CD4-positive, alpha-beta T cell treated with Interleukin-6 at 100 ng/mL for 8 hours (primary cell): Measurements from ENCODE around the gene PICK1.
"Not testable (repeated sequence)": the region's sequence is repeated elsewhere in the genome, so short reads cannot be mapped to it uniquely, and the experiment has no call there.

Experiments
- DNase-seq: peaks from one replicate; pipeline ENCODE4 v3.0.0-alpha.2; 2020; ENCODE audit warnings: mixed read lengths, low spot score

The PICK1 gene

DNA sequence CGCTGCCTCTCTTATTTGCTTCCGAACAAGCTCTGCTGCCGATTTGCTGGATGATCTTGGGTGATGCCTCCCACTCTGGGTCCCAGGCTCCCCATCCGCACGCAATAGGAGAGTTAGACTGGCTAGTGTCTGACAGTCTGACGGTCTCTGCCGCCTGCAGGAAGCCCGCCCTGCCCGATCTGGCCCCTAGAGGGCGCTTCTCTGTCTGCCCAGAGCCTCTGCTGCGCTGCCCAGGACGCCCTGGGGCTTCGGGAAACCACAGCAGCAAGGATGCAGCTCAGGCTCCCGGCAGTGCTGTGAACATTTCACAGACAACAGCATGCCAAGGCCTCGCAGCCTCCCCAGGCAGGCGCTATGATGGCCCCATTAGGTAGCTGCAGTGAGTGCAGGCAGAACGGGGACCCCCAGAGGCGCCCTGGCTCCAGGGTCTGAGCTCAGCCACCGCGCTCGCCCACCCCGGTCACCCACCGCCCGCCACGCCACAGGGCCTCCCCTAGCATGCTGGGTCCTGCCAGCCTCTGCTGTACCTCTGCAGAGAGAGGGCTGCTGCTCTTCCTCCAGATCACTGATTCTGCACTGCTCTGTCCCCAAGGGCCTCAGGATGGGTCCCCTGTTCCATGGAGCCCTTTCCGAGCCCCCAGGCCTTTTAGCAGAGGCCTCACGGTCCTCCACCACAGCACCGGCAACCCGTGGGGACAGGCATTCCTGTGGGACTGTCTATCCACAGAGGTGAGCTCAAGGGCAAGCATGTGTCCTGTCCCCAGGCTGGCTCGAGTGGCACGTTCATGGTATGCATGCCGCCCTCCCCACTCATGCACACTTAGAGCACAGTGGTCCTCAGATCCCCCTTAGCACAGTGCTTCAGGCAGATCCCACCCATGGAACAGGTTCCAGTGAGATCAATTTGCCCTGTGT, 57.5 kb downstream of the PICK1 start:
- DNase-seq: peak; percentile 72

DNA sequence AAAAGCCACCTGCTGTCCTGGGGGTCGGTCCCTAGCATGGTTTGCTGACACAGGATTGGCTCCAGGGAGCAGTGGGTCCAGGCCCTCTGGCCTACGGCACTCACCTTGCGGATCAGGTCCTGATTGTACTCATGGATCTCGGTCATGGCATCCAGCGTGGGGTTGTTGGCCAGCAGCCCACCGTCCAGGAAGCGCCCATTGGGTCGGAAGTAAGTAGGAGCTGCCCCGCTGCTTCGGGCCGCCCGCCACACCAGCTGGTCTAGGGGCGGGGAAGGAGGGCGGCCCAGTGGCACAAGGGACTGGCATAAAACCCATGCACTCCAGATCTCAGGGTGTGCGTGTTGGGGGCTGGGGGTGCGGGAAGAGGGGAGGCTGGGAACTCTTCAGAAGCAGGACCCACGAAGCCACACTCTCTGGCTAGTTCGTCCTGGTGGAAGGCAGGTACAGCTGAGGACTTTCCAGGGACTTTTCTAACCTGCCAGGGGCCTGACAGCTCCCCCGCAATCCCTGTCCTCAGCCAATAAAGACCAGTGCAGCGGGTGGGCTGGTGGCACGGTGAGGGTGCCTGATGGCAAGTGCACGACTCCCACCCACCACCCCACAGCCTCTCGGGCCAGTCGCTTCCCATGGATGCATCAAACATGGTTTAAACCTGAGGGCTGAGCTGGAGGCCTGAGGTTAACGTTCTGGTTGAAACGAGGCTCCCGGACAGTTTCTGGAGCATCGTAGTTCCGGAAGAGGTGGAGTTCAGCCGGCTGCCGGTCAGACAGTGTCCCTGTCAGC, 58.4 kb downstream of the PICK1 start:
- DNase-seq: no peak

DNA sequence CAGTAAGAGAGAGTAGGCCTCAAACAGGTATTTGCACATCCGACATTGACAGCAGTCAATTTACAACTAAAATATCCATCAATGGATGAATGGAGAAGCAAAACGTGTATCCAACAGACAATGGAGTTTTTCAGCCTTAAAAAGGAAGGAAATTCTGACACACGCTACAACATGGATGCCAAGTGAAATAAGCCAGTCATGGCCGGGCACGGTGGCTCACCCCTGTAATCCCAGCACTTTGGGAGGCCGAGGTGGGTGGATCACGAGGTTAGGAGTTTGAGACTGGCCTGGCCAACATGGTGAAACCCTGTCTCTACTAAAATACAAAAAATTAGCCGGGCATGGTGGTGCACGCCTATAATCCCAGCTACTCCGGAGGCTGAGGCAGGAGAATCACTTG, 60.4 kb downstream of the PICK1 start:
- not testable (repeated sequence) for DNase-seq

DNA sequence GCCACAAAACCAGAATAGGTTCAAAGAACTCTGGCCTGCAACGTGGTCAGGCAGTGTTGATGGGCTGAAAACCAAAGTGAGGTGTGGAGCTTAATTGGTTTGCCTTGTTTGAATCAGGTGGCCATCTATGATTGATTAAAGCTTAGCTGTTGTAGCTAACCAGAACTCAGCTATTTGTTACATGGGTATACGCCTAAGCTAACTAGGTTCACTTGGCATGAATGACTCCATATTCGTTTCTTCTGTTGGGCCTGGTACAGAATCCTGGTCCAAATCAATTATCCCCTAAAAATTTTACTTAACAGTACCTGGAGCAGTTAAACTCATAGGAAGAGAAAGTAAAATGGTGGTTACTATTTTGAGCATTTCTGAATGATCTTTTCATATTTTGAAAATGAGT, 61.0 kb downstream of the PICK1 start:
- DNase-seq: no peak

DNA sequence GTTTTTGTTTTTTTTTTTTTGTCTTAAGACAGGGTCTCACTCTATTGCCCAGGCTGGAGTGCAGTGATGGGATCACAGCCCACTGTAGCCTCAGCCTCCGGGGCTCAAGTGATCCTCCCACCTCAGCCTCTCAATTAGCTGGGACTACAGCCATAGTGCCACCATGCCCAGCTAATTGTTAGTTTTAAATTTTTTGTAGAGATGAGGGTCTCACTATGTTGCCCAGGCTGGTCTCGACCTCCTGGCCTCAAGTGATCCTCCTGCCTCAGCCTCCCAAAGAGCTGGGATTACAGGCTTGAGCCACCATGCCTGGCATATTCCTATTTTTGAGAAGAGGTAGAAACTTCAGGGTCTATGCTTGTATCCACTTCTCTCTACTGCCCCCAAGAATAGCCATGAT, 61.5 kb downstream of the PICK1 start:
- not testable (repeated sequence) for DNase-seq

DNA sequence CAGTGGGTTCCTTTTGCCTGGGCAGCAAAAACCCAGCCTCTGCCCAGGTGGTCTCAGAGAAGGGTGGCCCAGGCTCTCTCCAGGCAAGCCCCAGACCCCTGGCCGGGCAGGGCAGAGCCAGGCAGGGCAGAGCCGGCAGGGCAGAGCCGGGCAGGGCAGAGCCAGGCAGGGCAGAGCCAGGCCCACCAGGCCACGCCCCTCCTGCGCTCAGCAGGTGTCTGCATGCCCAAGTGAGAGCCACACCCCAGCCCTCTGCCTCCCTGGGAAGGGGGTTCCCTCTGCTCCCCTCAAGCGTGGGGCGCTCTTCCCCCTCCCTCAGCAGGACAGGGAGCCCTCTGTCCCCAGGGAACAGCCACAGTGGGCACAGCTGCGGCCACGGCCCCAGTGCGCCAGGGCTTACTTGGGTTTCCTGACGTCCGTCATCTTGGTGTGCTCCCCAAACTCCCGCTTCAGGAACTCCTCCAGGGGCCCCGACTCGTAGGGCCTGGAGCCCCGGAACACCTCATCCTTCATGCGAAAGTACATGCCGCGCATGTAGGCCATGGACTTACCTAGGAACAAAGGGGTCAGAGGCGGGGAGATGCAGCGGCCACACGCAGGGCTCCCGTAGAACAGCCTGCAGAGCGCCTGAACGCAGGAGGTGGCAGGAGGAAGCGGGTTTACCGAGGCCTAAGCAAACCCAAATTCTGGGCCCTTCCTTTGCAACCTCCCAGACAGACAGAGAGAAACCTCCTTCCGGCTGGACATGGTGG, 63.3 kb downstream of the PICK1 start:
- no peak for DNase-seq

DNA sequence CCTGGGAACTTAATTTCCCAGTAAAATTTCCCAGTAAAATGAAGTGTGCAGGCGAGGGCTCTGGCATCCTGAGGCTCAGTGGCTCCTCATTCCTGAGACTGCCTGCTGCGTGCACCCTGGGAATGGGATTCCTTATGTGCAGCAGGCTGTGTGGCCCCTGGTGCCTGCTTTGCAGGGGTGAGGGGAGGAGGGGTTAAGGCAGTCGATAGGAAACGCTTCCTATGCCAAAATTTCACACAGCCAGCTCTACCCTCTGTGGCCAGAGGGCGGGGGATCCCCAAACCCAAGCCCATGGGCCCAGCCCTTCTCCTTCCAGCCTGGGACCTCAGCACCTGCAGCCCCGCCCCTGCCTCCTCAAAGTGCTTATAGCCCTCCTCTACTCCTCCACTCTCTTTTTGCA, 65.4 kb downstream of the PICK1 start:
- no peak for DNase-seq

DNA sequence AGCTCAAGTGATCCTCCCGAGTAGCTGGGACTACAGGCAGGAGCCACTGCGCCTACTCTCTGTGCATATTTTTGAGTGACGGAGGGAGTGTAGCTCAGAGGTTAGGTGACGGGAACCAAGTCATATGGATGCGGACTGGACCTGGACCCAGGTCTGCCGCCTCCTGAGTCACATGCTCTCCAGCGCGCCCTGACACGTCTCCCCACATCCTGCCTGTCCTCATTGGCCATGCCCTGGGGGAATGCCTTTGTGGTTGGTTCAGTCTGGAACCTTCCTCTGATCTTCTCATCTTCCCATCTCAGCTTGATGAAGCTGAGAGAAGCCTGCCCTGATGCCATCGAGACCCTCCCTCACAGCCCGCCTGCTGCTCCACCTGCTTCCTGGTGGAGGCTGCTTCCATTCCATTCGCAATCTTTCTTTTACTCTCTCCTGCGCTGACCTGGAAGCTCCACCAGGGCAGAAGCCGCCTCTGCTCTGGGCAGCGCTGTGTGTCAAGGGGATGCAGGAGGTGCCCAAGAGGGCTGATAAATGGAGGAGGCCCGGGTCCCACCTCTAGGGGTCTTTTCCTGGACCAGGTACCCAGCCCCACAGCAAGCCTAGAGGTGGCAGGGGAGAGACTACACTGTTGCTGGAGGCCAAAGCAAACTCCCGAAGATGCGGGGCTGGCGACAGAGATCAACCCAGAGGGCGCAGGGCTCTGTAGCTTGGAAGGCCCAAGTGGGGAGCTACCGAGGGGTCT, 67.2 kb downstream of the PICK1 start:
- DNase-seq: no peak

DNA sequence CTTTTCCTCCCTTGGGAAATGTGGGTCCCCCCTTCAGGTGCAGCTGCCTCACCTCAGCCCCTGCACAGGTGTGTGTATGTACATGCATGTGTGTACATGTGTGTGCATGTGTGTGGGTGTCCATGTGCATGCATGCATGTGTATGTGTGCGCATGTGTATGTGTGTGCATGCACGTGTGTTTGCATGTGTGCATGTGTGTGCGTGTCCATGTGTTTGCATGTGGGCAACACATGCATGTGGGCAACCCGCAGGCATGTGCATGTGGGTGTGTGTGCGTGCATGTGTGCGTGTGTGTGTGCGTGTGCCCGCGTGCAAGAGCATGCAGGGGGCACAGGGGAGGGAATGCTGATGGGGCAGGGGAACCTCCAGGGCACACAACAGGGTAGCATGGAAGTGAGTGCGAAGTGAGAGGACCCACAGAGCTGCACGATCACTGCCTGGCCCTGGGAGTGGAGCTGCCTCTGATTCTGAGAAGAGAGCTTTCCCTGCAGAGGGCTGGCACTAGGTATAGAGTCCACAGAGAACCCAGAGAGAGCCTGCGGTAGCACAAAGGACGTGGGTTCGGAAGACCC, 67.9 kb downstream of the PICK1 start:
- no peak for DNase-seq
